PC-3 (cell line): Measurements from ENCODE around the gene BIRC7. TPM values are rescaled to one million over a fixed set of nuclear protein-coding genes. Genes with fewer than 3 reads are reported as not detected.

Experiments
- ATAC-seq: fragments of 200-7000 bp; cut with Tn5 transposase; 2 replicates; pipeline ENCODE4 v1.9.1; 2020; ENCODE audit warnings: mild to moderate bottlenecking, moderate library complexity
- BruUV-seq: library from RNA; stranded (reverse); fragments of 400-500 nt; replicated peaks from 2 replicates; lab custom pipeline; 2021; lab: Mats Ljungman, UMichigan
- CTCF ChIA-PET: fragments of 300-600 bp; sonication (Branson Sonifier 250); formaldehyde crosslinking; loops from one replicate; lab custom pipeline; 2022; ENCODE audit warnings: antibody characterized with exemption; lab: Charles Lee
- POLR2A ChIA-PET: fragments of 300-600 bp; sonication (Branson Sonifier 250); formaldehyde crosslinking; loops from one replicate; lab custom pipeline; 2022; ENCODE audit warnings: antibody characterized with exemption; ENCODE audit not compliant: unreplicated experiment; lab: Charles Lee
- DNase-seq: peaks from one replicate; pipeline ENCODE4 v3.0.0-alpha.2; 2015
- H2AFZ ChIP-seq: fragments of 300-600 bp; sonication (generic); 2 replicates; pipeline ENCODE4 v1.6.0; 2016; ENCODE audit warnings: antibody characterized with exemption, low read length
- H3F3A ChIP-seq: fragments of 300-600 bp; sonication (generic); one replicate; pipeline ENCODE4 v1.6.0; 2017; ENCODE audit warnings: antibody characterized with exemption, low read length, control low read depth, mild to moderate bottlenecking; ENCODE audit not compliant: unreplicated experiment
- H3K27ac ChIP-seq: fragments of 300-600 bp; sonication (generic); 2 replicates; pipeline ENCODE4 v1.5.1; 2016; ENCODE audit warnings: mild to moderate bottlenecking, low read length
- H3K27me3 ChIP-seq: fragments of 300-600 bp; sonication (generic); 2 replicates; pipeline ENCODE4 v1.6.1; 2016; ENCODE audit warnings: low read length, mixed read lengths
- H3K36me3 ChIP-seq: fragments of 300-600 bp; sonication (generic); 2 replicates; pipeline ENCODE4 v1.6.1; 2016; ENCODE audit warnings: low read depth, mixed run types, low read length, mixed read lengths
- H3K4me1 ChIP-seq: fragments of 300-600 bp; sonication (generic); 2 replicates; pipeline ENCODE4 v1.5.1; 2016; ENCODE audit warnings: low read length; ENCODE audit not compliant: insufficient read depth
- H3K4me2 ChIP-seq: fragments of 300-600 bp; sonication (generic); 2 replicates; pipeline ENCODE4 v1.6.0; 2016; ENCODE audit warnings: low read length
- H3K4me3 ChIP-seq: fragments of 300-600 bp; sonication (generic); 2 replicates; pipeline ENCODE4 v1.5.1; 2016; ENCODE audit warnings: mild to moderate bottlenecking, low read length, mixed read lengths
- H3K79me2 ChIP-seq: fragments of 300-600 bp; sonication (generic); 2 replicates; pipeline ENCODE4 v1.6.1; 2017; ENCODE audit warnings: low read length, mixed read lengths
- H3K9ac ChIP-seq: fragments of 300-600 bp; sonication (generic); 2 replicates; pipeline ENCODE4 v1.6.0; 2016; ENCODE audit warnings: mild to moderate bottlenecking, low read length
- H3K9me2 ChIP-seq: fragments of 300-600 bp; sonication (generic); replicated peaks from 2 replicates; pipeline ENCODE4 v1.6.1; 2016; ENCODE audit warnings: mixed run types, low read length, mixed read lengths
- H3K9me3 ChIP-seq: fragments of 300-600 bp; sonication (generic); 2 replicates; pipeline ENCODE4 v1.6.1; 2016; ENCODE audit warnings: low read length, mixed read lengths
- H4K20me1 ChIP-seq: fragments of 300-600 bp; sonication (generic); 2 replicates; pipeline ENCODE4 v1.6.1; 2016; ENCODE audit warnings: low read length, mixed read lengths
- EZH2 ChIP-seq: fragments of 300-600 bp; sonication (generic); IDR thresholded peaks from one replicate; pipeline ENCODE4 v1.6.1; 2017; ENCODE audit warnings: antibody characterized with exemption, mild to moderate bottlenecking, low read length; ENCODE audit not compliant: unreplicated experiment
- EZH2phosphoT487 ChIP-seq: fragments of 300-600 bp; sonication (generic); IDR thresholded peaks from 2 replicates; pipeline ENCODE4 v1.6.1; 2018; ENCODE audit warnings: mild to moderate bottlenecking, antibody characterized with exemption, low read length, borderline replicate concordance
- intact Hi-C: fragments of 100-400 bp; cut with micrococcal nuclease; formaldehyde crosslinking; loops from 2 replicates; pipeline ENCODE4 v1.9.0; 2023
- total RNA-seq: library from RNA; depleted of rRNA; stranded (reverse); fragments of >200 nt; gene quantifications from 2 replicates; pipeline ENCODE4 v1.2.3, GENCODE V29; 2014
- TF ChIP-seq, protein P1 (sequence below): fragments of 300-600 bp; sonication (generic); conservative IDR thresholded peaks from 2 replicates; pipeline ENCODE4 v1.5.1; 2017; ENCODE audit warnings: antibody characterized with exemption, low read depth, mild to moderate bottlenecking, low read length

Gene BIRC7
- total RNA-seq, 1 experiment from 2014 or later = not detected

DNA sequence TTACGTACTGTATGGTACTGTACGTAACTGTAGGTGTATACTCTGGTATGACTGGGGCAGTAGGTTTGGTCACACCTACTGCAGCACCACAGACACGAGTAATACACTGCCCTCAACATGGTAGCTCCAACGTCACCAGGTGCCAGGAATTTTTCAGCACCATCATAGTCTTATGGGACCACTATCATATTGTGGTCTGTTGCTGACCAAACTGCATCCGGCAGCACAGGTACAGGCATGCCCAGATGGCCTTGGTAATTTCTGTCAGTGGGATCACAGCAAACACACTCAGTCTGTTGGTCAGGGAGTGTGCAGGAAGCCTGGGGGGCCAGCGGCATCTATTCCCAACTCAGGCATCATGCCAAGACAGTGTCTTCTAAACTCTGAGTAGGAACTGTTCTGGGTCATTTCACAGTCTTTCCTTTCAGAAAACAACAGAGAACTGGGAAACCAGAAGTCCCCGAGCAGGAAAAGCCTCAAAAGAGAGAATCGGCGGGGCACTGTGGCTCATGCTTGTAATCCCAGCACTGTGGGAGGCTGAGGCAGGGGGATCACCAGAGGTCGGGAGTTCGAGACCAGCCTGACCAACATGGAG, 25.6 kb upstream of the BIRC7 start:
- no TSS peak for BruUV-seq
- H3K36me3 ChIP-seq = peaks cover 64% of the 10 kb centered on the region
- H3K4me3 ChIP-seq = no peak overlapping the region
- H3K9me2 ChIP-seq = no peaks in the 10 kb centered on the region
- no peak overlapping the region for H3K4me2 ChIP-seq
- no peak overlapping the region for H3K9ac ChIP-seq
- H3K4me1 ChIP-seq = peaks cover 38% of the 10 kb centered on the region
- DNase-seq (no peak), ATAC-seq (no peak)
- TF ChIP-seq EZH2 (no peak), EZH2phosphoT487 (no peak)
- TF ChIP-seq, protein P1, sequence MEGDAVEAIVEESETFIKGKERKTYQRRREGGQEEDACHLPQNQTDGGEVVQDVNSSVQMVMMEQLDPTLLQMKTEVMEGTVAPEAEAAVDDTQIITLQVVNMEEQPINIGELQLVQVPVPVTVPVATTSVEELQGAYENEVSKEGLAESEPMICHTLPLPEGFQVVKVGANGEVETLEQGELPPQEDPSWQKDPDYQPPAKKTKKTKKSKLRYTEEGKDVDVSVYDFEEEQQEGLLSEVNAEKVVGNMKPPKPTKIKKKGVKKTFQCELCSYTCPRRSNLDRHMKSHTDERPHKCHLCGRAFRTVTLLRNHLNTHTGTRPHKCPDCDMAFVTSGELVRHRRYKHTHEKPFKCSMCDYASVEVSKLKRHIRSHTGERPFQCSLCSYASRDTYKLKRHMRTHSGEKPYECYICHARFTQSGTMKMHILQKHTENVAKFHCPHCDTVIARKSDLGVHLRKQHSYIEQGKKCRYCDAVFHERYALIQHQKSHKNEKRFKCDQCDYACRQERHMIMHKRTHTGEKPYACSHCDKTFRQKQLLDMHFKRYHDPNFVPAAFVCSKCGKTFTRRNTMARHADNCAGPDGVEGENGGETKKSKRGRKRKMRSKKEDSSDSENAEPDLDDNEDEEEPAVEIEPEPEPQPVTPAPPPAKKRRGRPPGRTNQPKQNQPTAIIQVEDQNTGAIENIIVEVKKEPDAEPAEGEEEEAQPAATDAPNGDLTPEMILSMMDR = no peak
- peaks cover 100% of the 10 kb centered on the region for H3K79me2 ChIP-seq
- POLR2A ChIA-PET = no interaction called here
- no peak overlapping the region for H2AFZ ChIP-seq
- no peaks in the 10 kb centered on the region for H3K9me3 ChIP-seq
- H3F3A ChIP-seq = no peaks in the 10 kb centered on the region
- no peak overlapping the region for H3K27ac ChIP-seq
- no peaks in the 10 kb centered on the region for H3K27me3 ChIP-seq
- H4K20me1 ChIP-seq = peaks cover 74% of the 10 kb centered on the region
- CTCF ChIA-PET = no interaction called here
- intact Hi-C loops = no loop called here

DNA sequence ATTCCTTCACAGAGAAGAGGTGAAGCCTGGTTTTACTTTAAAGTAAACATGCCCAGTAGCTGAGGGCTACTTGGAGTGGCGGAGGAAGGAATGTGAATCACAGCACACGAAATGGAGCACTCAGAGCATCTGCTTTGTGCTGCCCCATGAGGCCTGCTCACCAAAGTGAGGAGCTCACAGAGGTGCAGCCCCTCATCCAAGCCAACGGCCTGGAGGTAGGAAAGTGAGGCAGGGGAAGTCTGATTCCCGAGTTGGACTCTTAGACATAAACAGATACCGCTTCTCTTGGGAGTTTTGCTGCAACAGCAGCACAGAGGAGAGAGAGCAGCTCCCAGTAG, 23.3 kb upstream of the BIRC7 start:
- Histone ChIP-seq H3K79me2 (peaks cover 84% of the 10 kb centered on the region), H3K27ac (no peak overlapping the region), H3K4me3 (no peak overlapping the region), H3F3A (no peaks in the 10 kb centered on the region), H3K4me1 (peaks cover 39% of the 10 kb centered on the region), H3K27me3 (no peaks in the 10 kb centered on the region), H3K9ac (no peak overlapping the region), H3K36me3 (peaks cover 57% of the 10 kb centered on the region), H2AFZ (no peak overlapping the region), H3K9me3 (no peaks in the 10 kb centered on the region), H3K9me2 (no peaks in the 10 kb centered on the region), H4K20me1 (peaks cover 64% of the 10 kb centered on the region), H3K4me2 (peak overlapping the region; percentile 34)
- BruUV-seq = no TSS peak
- DNase-seq (no peak), ATAC-seq (no peak)
- TF ChIP-seq, protein P1 = no peak
- TF ChIP-seq EZH2phosphoT487 (no peak), EZH2 (no peak)
- CTCF ChIA-PET = no interaction called here
- POLR2A ChIA-PET = no interaction called here
- intact Hi-C loops = no loop called here

DNA sequence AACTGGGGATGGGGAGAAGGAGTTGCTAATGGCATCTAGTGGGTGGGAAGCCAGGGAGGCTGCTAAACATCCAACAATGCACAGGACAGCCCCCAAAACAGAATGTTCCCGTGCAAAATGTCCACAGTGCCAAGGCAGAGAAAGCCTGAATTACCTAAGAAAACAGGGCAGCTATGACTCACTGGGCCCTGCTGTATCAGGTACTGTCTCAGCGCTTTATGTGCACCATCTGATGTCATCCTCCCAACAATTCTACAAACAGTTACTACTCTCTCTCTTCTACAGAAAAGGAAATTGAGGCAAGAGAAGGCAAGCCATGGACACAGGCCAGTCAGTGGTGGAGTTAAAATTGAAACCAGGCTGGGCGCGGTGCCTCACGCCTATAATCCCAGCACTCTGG, 22.9 kb upstream of the BIRC7 start:
- CTCF ChIA-PET = no interaction called here
- intact Hi-C loops = no loop called here

More for the DNA sequence above, 22.9 kb upstream of the BIRC7 start:
- H4K20me1 ChIP-seq = peaks cover 64% of the 10 kb centered on the region
- no peaks in the 10 kb centered on the region for H3K9me3 ChIP-seq
- H2AFZ ChIP-seq = no peak overlapping the region
- no peak overlapping the region for H3K9ac ChIP-seq
- POLR2A ChIA-PET = no interaction called here
- no peaks in the 10 kb centered on the region for H3F3A ChIP-seq
- BruUV-seq = no TSS peak
- no peaks in the 10 kb centered on the region for H3K27me3 ChIP-seq
- peaks cover 56% of the 10 kb centered on the region for H3K36me3 ChIP-seq
- ATAC-seq = no peak
- peaks cover 80% of the 10 kb centered on the region for H3K79me2 ChIP-seq
- TF ChIP-seq EZH2phosphoT487 = no peak
- TF ChIP-seq, protein P1 = no peak
- no peak for DNase-seq
- H3K9me2 ChIP-seq = no peaks in the 10 kb centered on the region
- peak overlapping the region; percentile 34; the same call in 1 of the 2 replicates for H3K4me2 ChIP-seq
- H3K4me1 ChIP-seq = peaks cover 36% of the 10 kb centered on the region
- H3K27ac ChIP-seq = no peak overlapping the region
- no peak overlapping the region for H3K4me3 ChIP-seq
